ENCODE data around the gene DALRD3. TPM values are rescaled to one million over a fixed set of nuclear protein-coding genes. Genes with fewer than 3 reads are reported as not detected.
A peak's percentile ranks its signal among the peaks of the same experiment; 100 is the strongest.
"Not testable (repeated sequence)": the region's sequence is repeated elsewhere in the genome, so short reads cannot be mapped to it uniquely, and the experiment has no call there.

The DALRD3 gene
- total and polyA plus RNA-seq, 8 donors = 19.5 to 57.2 (median 26.2) TPM

DNA sequence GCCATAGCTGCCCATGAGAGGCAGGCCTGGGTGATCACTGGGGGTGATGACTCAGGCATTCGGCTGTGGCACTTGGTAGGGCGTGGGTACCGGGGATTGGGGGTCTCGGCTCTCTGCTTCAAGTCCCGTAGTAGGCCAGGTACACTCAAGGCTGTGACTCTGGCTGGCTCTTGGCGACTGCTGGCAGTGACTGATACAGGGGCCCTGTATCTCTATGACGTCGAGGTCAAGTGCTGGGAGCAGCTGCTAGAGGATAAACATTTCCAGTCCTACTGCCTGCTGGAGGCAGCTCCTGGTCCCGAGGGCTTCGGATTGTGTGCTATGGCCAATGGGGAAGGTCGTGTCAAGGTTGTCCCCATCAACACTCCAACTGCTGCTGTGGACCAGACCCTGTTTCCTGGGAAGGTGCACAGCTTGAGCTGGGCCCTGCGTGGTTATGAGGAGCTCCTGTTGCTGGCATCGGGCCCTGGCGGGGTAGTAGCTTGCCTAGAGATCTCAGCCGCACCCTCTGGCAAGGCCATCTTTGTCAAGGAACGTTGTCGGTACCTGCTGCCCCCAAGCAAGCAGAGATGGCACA, 5.9 kb downstream of the DALRD3 start:
- Histone ChIP-seq H3K4me1 (peaks cover 0 to 17% (median 15%) of the 10 kb centered on the region in 3 donors), H3K9me3 (no peaks in the 10 kb centered on the region), H3K27ac (peak overlapping the region in 2 of 4 donors; percentile 10 to 15), H3K27me3 (no peaks in the 10 kb centered on the region), H3K4me3 (no peak overlapping the region), H3K36me3 (peaks cover 0 to 20% (median 11%) of the 10 kb centered on the region in 3 donors)
- 34 to 37% methylated on average over 17 of the region's 17 CpGs for WGBS, 2 donors
- FAIRE-seq = no peak
- ATAC-seq = peak; percentile 5 to 31 (median 14)
- DNase-seq = peak in 4 of 6 donors; percentile 61 to 83 (median 70)
- TF ChIP-seq, protein P1, sequence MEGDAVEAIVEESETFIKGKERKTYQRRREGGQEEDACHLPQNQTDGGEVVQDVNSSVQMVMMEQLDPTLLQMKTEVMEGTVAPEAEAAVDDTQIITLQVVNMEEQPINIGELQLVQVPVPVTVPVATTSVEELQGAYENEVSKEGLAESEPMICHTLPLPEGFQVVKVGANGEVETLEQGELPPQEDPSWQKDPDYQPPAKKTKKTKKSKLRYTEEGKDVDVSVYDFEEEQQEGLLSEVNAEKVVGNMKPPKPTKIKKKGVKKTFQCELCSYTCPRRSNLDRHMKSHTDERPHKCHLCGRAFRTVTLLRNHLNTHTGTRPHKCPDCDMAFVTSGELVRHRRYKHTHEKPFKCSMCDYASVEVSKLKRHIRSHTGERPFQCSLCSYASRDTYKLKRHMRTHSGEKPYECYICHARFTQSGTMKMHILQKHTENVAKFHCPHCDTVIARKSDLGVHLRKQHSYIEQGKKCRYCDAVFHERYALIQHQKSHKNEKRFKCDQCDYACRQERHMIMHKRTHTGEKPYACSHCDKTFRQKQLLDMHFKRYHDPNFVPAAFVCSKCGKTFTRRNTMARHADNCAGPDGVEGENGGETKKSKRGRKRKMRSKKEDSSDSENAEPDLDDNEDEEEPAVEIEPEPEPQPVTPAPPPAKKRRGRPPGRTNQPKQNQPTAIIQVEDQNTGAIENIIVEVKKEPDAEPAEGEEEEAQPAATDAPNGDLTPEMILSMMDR (IDR thresholded peaks at IDR 0.05) = no peak
- intact Hi-C loops (cut with DNase I) = no loop called here

DNA sequence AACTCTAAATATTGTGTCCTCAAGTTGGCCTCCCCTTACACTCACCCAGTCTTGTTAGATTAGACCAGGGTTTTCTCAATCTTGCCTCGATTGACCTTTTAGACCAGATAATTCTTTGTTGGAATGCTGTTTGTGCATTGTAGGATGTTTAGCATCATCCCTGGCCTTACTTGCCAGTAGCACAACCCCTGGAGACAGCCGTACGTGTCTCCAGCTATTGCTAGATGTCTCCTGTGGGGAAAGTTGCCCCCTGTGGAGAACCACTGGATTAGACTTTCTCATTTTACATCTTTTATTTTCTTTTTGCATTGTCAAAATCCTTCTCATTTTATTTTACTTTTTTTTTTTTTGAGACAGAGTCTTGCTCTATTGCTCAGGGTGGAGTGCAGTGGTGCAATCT, 9.0 kb downstream of the DALRD3 start:
- 71 to 76% methylated on average over 3 of the region's 3 CpGs for WGBS, 2 donors
- intact Hi-C loops (cut with DNase I) = no loop called here
- no peak for ATAC-seq

DNA sequence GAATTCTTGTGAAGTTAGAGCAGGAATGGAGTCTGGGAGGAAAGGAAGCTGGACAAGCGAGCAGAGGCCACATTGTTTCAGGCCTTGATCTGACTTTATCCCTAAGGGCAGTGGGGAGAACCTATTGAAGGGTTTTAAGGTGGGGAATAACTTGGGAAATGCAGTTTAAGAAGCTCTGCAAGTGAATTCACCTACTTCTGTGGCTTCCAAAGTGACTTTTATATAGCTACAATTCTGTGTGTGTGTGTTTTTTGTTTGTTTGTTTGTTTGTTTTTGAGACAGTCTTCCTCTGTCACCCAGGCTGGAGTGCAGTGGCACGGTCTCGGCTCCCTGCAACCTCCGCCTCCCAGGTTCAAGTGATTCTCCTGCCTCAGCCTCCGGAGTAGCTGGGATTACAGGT, 9.8 kb downstream of the DALRD3 start:
- FAIRE-seq; DNase-seq; H3K9me3 ChIP-seq; intact Hi-C loops (cut with DNase I); H3K27me3 ChIP-seq; ATAC-seq; H3K36me3 ChIP-seq: not testable (repeated sequence)
- H3K27ac ChIP-seq = peak overlapping the region in 1 of 4 donors; percentile 91
- WGBS, 2 donors = 82 to 93% methylated on average over 5 of the region's 5 CpGs
- H3K4me3 ChIP-seq = peak overlapping the region in 2 of 4 donors; percentile 57 to 61
- H3K4me1 ChIP-seq = peaks cover 0 to 18% (median 17%) of the 10 kb centered on the region in 3 donors

More for the DNA sequence above, 9.0 kb downstream of the DALRD3 start:
- no peak overlapping the region for H3K27ac ChIP-seq
- H3K36me3 ChIP-seq = peaks cover 0 to under 1% (median 0%) of the 10 kb centered on the region in 3 donors
- H3K9me3 ChIP-seq = no peaks in the 10 kb centered on the region
- H3K27me3 ChIP-seq = no peaks in the 10 kb centered on the region
- FAIRE-seq = no peak
- DNase-seq = no peak
- TF ChIP-seq, protein P1 (IDR thresholded peaks at IDR 0.05) = no peak
- peaks cover 0 to 18% (median 17%) of the 10 kb centered on the region in 3 donors for H3K4me1 ChIP-seq
- no peak overlapping the region for H3K4me3 ChIP-seq

DNA sequence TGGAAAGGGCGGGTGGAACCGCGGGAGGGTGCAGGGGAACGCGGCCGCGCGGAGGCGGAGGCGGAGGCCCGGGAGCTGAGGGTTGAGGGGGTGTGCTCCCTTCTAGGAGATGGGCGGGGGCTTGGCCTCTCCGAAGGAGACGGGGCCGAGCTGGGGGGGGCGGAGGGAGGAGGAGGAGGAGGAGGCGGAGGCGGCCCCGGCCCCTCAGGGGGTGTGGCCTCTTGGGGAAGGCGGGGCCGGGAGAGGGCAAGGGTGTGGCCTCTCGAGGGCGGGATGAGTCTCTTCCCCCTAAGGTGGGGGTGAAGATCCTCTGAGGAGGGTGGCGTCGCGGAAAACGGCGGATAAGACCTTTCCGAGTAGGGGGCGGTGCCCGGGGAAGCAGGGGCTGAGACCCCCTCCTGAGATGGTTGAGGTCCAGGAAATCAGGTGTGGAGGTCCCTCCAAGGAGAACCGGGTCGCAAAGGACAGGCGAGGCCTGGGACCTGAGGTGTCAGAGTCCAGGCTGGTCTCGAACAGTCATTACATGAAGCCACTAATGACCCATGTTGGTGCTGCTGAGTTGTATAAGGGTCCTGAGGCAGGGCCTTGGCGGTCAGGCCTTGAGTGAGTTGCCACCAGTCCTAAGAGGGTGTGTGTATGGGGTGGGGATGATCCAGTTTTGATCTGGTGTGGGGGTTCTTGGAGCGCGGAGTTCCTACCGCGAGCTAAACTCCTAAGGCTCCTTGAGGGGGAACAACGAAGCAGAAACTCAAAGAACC, 10.4 kb downstream of the DALRD3 start:
- TF ChIP-seq, protein P1 (IDR thresholded peaks at IDR 0.05) = no peak
- FAIRE-seq = no peak
- Histone ChIP-seq H3K4me3 (peak overlapping the region; percentile 57 to 75 (median 60)), H3K9me3 (no peaks in the 10 kb centered on the region), H3K27ac (peak overlapping the region; percentile 82 to 96 (median 88)), H3K36me3 (no peaks in the 10 kb centered on the region), H3K27me3 (no peaks in the 10 kb centered on the region), H3K4me1 (peaks cover 0 to 18% (median 15%) of the 10 kb centered on the region in 3 donors)
- intact Hi-C loops (cut with DNase I) = no loop called here
- ATAC-seq = peak; percentile 63 to 82 (median 76)
- 13 to 18% methylated on average over 32 to 41 of the region's 41 CpGs for WGBS, 2 donors
- DNase-seq = peak; percentile 83 to 95 (median 92)

DNA sequence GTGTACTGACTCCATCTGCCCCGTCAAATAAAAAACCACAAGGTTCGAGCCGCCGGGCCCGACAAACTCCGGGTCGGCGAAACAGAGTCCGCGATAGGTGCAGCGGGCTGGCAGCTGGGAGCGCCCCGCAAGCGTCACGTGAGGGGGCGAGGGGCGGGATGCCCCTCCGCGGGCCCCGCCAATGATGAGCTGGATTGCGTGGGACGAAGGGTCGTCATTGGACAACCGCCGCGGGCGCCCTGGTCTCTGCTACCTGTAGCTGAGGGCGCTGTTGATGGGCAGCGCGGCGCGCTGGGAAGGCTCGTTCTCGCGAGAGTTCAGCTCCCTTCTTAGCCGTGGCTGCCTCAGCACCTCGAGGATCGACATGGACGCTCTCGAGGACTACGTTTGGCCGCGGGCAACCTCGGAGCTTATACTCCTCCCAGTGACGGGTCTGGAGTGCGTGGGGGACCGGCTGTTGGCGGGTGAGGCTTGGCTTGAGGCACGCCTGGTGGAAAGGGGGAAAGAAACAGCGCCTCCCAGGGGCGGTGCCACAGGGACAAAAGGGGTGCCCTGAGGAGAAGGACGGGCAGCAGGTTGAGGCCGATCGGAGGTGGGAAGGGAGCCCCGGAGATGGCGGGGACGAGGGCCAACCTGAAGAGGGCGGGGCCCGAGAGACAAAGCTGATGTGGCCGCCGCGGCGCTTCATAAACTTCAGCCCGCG, 11.2 kb downstream of the DALRD3 start, which contains the start of gene WDR6:
WDR6 (plus strand) TSS at position 324 of the 703 bp plus-strand sequence; CDS start at position 365, 41 bp downstream.
- Histone ChIP-seq H3K27me3 (no peaks in the 10 kb centered on the region), H3K4me1 (peaks cover 0 to 16% (median 7%) of the 10 kb centered on the region in 3 donors), H3K4me3 (peak within 1 kb of the TSS; percentile 57 to 75 (median 60)), H3K9me3 (no peaks in the 10 kb centered on the region), H3K27ac (peak within 1 kb of the TSS; percentile 82 to 96 (median 88)), H3K36me3 (no peaks in the 10 kb centered on the region)
- TF ChIP-seq, protein P1 (IDR thresholded peaks at IDR 0.05) = peak in 1 of 4 donors; percentile 17
- WGBS, 2 donors = 0% methylated on average over 65 of the region's 65 CpGs
- intact Hi-C loops (cut with DNase I) = no loop called here
- ATAC-seq (peak; percentile 90 to 95 (median 91)), FAIRE-seq (no peak), DNase-seq (peak; percentile 97 to 99 (median 98))
